GM19468 (cell line): Measurements from ENCODE around the gene IL18R1.

Experiments used
- ATAC-seq: cut with Tn5 transposase; IDR thresholded peaks from one replicate; pipeline ENCODE4 v1.9.1; 2021; ENCODE audit warnings: mild to moderate bottlenecking, moderate library complexity, moderate number of reproducible peaks; ENCODE audit not compliant: unreplicated experiment; ENCODE audit errors: extremely low read depth

IL18R1 gene

GRCh38 chr2:102425441-102426132 is 70.0 kb downstream of the IL18R1 start:
- no peak for ATAC-seq

DNA sequence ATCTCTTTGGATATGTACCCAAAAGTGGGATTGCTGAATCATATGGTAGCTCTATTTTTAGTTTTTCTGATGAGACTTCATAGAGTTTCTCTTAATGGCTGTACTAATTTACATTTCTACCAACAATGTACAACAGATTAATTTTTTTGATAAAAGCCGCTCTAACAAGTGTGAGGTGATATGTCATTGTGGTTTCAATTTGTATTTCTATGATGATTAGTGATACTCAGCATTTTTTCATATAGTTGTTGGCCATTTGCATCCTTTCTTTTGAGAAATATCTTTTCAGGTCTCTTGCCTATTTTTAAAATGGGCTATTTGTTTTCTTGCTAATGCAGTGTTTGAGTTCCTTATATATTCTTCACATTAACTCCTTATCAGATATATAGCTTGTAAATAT is 71.7 kb downstream of the IL18R1 start:
- ATAC-seq: no peak

DNA sequence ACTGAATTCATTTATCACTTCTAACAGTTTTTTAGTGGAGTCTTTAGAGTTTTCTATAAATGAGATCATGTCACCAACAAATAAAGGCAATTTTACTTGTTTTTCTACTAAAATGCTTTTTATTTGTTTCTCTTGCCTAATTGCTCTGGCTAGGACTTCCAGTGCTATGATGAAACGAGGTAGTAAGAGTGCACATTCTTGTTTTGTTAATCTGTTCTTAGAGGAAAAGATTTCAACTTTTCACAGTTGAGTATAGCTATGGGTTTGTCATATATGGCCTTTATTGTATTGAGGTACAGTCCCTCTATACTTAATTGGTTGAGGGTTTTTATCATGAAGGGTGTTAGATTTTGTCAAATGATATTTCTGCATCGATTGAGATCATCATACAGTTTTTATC is 73.0 kb downstream of the IL18R1 start:
- ATAC-seq: no peak

GRCh38 chr2:102432386-102432785 is 76.8 kb downstream of the IL18R1 start:
- ATAC-seq: no peak

DNA sequence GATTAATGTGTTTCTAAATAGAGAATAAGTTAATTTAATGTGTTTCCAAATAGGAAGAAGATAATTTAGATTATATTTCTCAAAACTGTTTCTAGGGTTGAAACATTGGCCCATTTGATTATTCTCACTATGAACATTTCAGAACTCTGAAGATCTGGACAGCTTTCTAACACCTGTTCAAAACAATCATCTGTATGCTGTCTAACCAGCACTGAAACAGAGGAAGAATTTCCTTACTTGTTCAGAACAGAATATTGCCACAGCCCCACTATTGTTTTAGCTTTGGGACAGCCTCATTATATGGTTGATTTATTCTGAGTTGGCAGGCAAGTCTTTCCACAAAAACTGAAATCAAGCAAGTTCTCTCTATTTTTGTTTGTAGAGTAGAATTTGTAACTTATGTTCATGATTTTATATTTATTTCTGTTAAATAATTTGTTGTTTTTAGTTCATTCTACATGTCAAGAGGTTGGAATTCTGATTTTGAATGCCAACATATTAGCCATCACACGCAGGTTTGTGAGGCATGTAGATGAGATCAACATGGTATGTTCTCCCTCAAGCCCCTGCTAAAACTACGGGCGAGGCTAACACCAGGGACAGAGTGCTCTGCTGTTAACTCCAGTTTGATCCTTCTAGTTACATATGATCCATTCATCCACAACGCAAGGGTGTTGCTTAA is 78.5 kb downstream of the IL18R1 start:
- no peak for ATAC-seq

GRCh38 chr2:102434655-102435381 is 79.2 kb downstream of the IL18R1 start:
- peak; percentile 35 for ATAC-seq

- ATAC-seq: no peak
These were observed 80.1 kb downstream of the IL18R1 start for GRCh38 chr2:102435741-102436140.

GRCh38 chr2:102436323-102436722 is 80.7 kb downstream of the IL18R1 start:
- no peak for ATAC-seq

DNA sequence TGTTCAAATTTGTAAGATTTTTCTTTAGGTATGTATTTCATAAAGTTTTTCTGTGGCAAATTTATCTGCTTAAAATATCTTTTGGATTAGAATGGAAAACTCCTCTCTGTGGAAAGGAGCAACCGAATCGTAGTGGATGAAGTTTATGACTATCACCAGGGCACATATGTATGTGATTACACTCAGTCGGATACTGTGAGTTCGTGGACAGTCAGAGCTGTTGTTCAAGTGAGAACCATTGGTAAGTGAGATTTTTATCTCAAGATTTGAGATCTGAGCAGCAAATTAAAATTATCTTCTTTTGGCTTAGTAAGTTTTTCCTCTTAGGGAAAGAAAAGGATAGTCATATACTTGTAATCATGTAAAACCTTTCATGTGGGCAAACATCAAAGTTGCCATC is 81.5 kb downstream of the IL18R1 start:
- no peak for ATAC-seq

DNA sequence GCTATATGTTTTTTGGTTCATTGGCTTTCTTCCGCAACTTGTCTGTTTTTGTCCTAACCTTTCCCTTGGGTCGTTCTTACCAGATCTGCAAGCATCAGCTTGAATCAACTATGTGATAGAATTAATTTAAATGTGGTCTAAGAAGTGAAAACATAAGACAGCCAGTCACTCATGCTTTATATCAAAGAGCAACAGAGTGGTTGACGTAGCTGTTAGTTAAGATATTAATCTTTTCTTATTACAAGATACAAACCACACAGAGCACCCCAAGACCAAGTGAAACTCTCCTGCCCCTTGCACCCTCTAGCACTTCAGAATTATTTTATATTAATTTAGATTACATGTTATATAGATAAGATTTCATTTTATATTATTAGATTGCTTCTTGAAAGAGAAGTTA is 82.5 kb downstream of the IL18R1 start:
- no peak for ATAC-seq

DNA sequence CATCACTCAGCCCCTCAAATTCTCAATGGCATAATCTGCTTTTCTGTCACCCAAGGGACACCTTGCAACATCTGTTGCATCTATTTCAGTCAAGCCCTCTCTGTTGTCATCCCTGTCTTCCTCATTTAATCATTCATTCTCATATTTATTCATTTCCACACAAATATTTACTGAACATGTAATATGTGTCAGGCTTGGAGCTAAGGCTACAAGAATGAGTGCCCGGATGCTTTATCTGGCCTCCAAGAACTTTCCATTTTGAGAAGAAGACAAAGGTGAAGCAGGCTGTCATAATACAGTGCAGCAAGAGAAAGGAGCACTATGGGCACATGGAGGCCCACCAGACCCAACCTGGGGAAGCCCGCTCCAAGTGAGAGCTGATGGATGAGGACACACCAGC is 83.0 kb downstream of the IL18R1 start:
- no peak for ATAC-seq

DNA sequence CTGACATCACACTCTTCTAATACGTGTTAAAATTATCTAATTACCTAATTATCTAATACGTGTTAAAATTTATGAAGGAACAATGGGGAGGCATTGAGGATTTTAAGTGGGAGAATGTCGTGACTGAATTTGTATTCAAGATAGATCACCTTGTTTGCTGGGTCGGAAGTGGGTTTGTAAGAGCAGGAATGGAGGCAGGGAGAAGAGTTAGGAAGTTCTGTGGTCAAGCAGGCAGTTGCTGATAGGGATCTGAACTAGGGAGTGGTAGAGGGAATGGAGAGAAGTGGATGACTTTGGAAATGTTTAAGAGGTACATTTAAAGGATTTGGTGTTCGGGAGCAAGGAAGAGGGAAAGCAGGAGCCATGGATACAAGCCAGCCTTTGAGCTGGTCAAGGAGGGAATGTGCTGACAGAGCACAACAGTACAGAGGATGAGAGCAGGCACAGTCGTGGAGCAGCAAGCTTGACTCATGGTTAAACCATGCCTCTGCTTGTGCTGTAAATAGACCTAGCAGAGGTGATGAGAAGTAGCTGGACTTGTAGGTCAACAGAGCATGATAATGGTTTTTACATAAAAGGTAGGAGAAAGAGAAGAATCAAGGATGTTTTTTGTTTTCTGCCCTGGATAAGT is 83.6 kb downstream of the IL18R1 start:
- ATAC-seq: no peak

- no peak for ATAC-seq
These were observed 87.6 kb downstream of the IL18R1 start for GRCh38 chr2:102442967-102443828.

DNA sequence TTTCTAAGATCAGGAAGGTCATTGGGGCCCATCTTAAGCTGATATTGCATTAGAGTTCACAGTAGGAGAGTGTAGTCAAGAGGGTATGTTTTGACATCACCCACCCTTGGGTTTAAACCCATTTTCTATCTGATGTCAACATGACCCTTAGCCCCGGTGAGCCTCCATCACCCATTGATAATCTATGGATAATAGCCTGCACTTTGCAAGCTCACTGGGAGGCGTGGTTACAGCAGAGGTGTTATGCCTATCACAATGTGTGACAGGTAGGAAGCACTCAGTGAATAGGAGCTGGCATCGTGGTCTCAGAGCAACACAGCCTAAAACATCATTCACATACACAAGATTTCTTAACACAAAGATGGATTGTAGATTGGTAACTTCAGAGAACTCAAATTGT is 88.6 kb downstream of the IL18R1 start:
- ATAC-seq: no peak

- ATAC-seq: no peak
These were observed 91.3 kb downstream of the IL18R1 start for GRCh38 chr2:102446936-102447335.
